Gastrocnemius medialis (tissue), 4 donors: ENCODE results near the gene TAF3. TPM values are rescaled to one million over a fixed set of nuclear protein-coding genes. Genes with fewer than 3 reads are reported as not detected.

Experiments
- ATAC-seq, 2 donors: fragments of 150-250 bp; one replicate each; pipeline ENCODE4 v1.9.1; 2016
- DNase-seq, 2 donors: peaks; one replicate each; pipeline ENCODE4 v3.0.0-alpha.2; 2019
- H3K27ac ChIP-seq, 4 donors: fragments of 200-600 bp; sonication (generic); 1 replicate in 1 of 4; 2 replicates in 3 of 4; pipeline ENCODE4 v1.5.1; 2016 to 2018; ENCODE audit warnings: mild to moderate bottlenecking in 2 of 4, moderate library complexity in 1 of 4
- H3K27me3 ChIP-seq, 3 donors: fragments of 200-600 bp; sonication (generic) in 2 of 3; 1 replicate in 1 of 3; 2 replicates in 2 of 3; pipeline versions ENCODE4 v1.5.1 to v1.6.0; 2016 to 2019; ENCODE audit warnings: mild to moderate bottlenecking in 1 of 3, moderate library complexity in 1 of 3
- H3K36me3 ChIP-seq, 2 donors: fragments of 200-600 bp; sonication (generic) in 1 of 2; one replicate each; pipeline ENCODE4 v1.5.1; 2017 to 2018
- H3K4me1 ChIP-seq, 2 donors: fragments of 200-600 bp; sonication (generic) in 1 of 2; one replicate each; pipeline ENCODE4 v1.5.1; 2016 to 2017; ENCODE audit warnings: mild to moderate bottlenecking in 2 of 2
- H3K4me3 ChIP-seq, 4 donors: fragments of 200-600 bp; sonication (generic) in 3 of 4; 1 replicate in 1 of 4; 2 replicates in 3 of 4; pipeline ENCODE4 v1.5.1; 2016 to 2019; ENCODE audit warnings: mild to moderate bottlenecking in 2 of 4
- H3K9me3 ChIP-seq, 3 donors: fragments of 200-600 bp; sonication (generic) in 2 of 3; 1 replicate in 1 of 3; 2 replicates in 2 of 3; pipeline ENCODE4 v1.5.1; 2016 to 2019
- CTCF ChIP-seq, 5 experiments: fragments of 450-650 bp in 3 of 5; fragments of 200-600 bp in 2 of 5; sonication (generic) in 2 of 5; IDR thresholded peaks in 4 of 5; conservative IDR thresholded peaks in 1 of 5; 1 replicate in 4 of 5; 2 replicates in 1 of 5; pipeline ENCODE4 v1.5.1; 2016 to 2019; ENCODE audit warnings: antibody characterized with exemption in 5 of 5, mild to moderate bottlenecking in 3 of 5, moderate library complexity in 3 of 5
- POLR2A ChIP-seq, 2 donors: fragments of 450-650 bp; IDR thresholded peaks; one replicate each; pipeline ENCODE4 v1.6.1; 2017; ENCODE audit warnings: antibody characterized with exemption in 2 of 2, mild to moderate bottlenecking in 2 of 2, moderate library complexity in 2 of 2
- in situ Hi-C, 4 donors: fragments of 200-750 bp; cut with MboI; loops; one replicate each; pipeline versions ENCODE4 v1.15.0 to v1.8.0; 2017; ENCODE audit warnings: low sequenced_read_pairs in 4 of 4
- intact Hi-C: fragments of 100-400 bp; cut with DNase I; formaldehyde crosslinking; loops from one replicate; pipeline ENCODE4 v1.15.1; 2023; ENCODE audit warnings: low total_unique reads
- total RNA-seq, 4 donors: library from RNA; depleted of rRNA; stranded (reverse); fragments of >200 nt; gene quantifications; one replicate each; pipeline versions ENCODE4 v1.1.0 to v1.2.3, GENCODE V29; 2016

TAF3 gene
- total RNA-seq, 4 donors from 2014 or later: 5.0 to 14.8 (median 9.6) TPM

GRCh38 chr10:7853890-7854289 is 35.6 kb downstream of the TAF3 start:
- in situ Hi-C loops: no loop called here

GRCh38 chr10:7855205-7855604 is 36.9 kb downstream of the TAF3 start:
- H3K4me3 ChIP-seq: no peak overlapping the region
- H3K9me3 ChIP-seq: no peaks in the 10 kb centered on the region
- ATAC-seq (no peak), DNase-seq (no peak)
- in situ Hi-C loops: no loop called here
- peaks cover 0 to 2% of the 10 kb centered on the region in 2 donors for H3K4me1 ChIP-seq
- intact Hi-C loops: no loop called here
- no peak overlapping the region for H3K27ac ChIP-seq
- H3K36me3 ChIP-seq: no peaks in the 10 kb centered on the region
- H3K27me3 ChIP-seq: no peaks in the 10 kb centered on the region
- TF ChIP-seq CTCF (IDR thresholded peaks at IDR 0.05 in 4 of 5, conservative IDR thresholded peaks at IDR 0.05 in 1 of 5) (no peak), POLR2A (IDR thresholded peaks at IDR 0.05) (no peak)

More at GRCh38 chr10:7853890-7854289, 35.6 kb downstream of the TAF3 start:
- Histone ChIP-seq H3K27ac (no peak overlapping the region), H3K4me3 (no peak overlapping the region), H3K36me3 (no peaks in the 10 kb centered on the region), H3K4me1 (peaks cover 0 to 3% of the 10 kb centered on the region in 2 donors), H3K9me3 (no peaks in the 10 kb centered on the region), H3K27me3 (no peaks in the 10 kb centered on the region)
- DNase-seq: no peak
- no peak for ATAC-seq
- intact Hi-C loops: no loop called here
- TF ChIP-seq POLR2A (IDR thresholded peaks at IDR 0.05): no peak
- TF ChIP-seq CTCF (IDR thresholded peaks at IDR 0.05 in 4 of 5, conservative IDR thresholded peaks at IDR 0.05 in 1 of 5): no peak

GRCh38 chr10:7856678-7857077 is 38.4 kb downstream of the TAF3 start:
- H3K27ac ChIP-seq: no peak overlapping the region
- TF ChIP-seq POLR2A (IDR thresholded peaks at IDR 0.05) (no peak), CTCF (IDR thresholded peaks at IDR 0.05 in 4 of 5, conservative IDR thresholded peaks at IDR 0.05 in 1 of 5) (no peak)
- H3K4me1 ChIP-seq: peaks cover 0 to 2% of the 10 kb centered on the region in 2 donors
- H3K27me3 ChIP-seq: no peaks in the 10 kb centered on the region
- in situ Hi-C loops: no loop called here
- H3K4me3 ChIP-seq: no peak overlapping the region
- intact Hi-C loops: no loop called here
- ATAC-seq (no peak), DNase-seq (no peak)
- H3K9me3 ChIP-seq: peaks cover 0 to 6% (median 3%) of the 10 kb centered on the region in 3 donors
- H3K36me3 ChIP-seq: no peaks in the 10 kb centered on the region

DNA sequence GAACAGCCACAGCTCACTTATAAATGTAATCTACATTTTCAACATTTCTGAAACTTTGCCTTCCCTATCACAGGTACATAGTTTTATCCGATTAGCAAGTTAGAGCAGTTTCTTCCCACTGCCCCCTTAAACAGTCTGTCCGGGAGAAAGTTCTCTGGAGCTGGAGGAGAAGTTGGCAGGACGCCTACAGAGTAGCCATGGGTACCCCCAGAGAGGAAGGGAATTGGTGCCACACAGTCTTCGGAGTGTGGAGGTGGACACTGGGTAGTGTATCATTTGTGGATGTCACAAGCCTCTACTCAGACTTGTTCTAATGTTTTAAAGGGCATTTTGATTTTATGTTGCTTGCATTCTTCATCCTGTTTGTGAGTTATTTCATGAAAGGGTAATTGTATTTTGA is 39.0 kb downstream of the TAF3 start:
- H3K4me3 ChIP-seq: no peak overlapping the region
- intact Hi-C loops: no loop called here
- H3K4me1 ChIP-seq: peaks cover 0 to 2% of the 10 kb centered on the region in 2 donors
- ATAC-seq: no peak
- in situ Hi-C loops: no loop called here
- no peak for DNase-seq
- H3K36me3 ChIP-seq: no peaks in the 10 kb centered on the region
- H3K27ac ChIP-seq: no peak overlapping the region
- H3K27me3 ChIP-seq: no peaks in the 10 kb centered on the region
- peaks cover 0 to 9% (median 3%) of the 10 kb centered on the region in 3 donors for H3K9me3 ChIP-seq
- TF ChIP-seq CTCF (IDR thresholded peaks at IDR 0.05 in 4 of 5, conservative IDR thresholded peaks at IDR 0.05 in 1 of 5) (no peak), POLR2A (IDR thresholded peaks at IDR 0.05) (no peak)

DNA sequence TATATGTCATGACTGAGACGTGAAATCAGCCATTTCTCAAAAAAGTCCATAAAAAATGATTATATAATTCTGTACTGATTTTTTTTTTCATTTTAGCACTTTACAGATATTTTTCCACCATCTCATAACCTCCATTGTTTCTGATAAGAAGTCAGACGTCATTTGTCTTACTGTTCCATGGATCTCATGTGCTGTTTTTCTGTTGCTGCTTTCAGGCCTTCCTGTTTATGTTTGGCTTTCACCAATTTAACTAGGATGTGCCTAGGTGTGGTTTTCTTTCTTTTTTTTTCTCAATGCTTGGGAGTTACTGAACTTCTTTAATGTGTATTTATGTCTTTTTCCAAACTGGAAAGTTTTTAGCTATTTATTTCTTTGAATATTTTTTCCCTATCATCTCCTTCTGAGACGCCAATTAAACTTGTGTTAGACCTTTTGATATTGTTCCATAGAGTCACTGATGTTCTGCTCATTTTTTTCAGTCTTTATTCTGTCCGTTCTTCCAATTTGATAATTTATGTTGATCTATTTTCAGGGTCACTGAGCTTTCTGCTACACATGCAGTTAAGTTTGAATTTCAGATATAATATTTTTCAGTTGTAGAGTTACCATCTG is 43.3 kb downstream of the TAF3 start:
- Histone ChIP-seq H3K4me1 (peaks cover 0 to 2% of the 10 kb centered on the region in 2 donors), H3K36me3 (no peaks in the 10 kb centered on the region), H3K27ac (no peak overlapping the region), H3K27me3 (no peaks in the 10 kb centered on the region), H3K4me3 (no peak overlapping the region), H3K9me3 (peaks cover 0 to 9% (median 3%) of the 10 kb centered on the region in 3 donors)
- no peak for TF ChIP-seq CTCF (IDR thresholded peaks at IDR 0.05 in 4 of 5, conservative IDR thresholded peaks at IDR 0.05 in 1 of 5)
- no peak for TF ChIP-seq POLR2A (IDR thresholded peaks at IDR 0.05)
- intact Hi-C loops: no loop called here
- in situ Hi-C loops: no loop called here
- DNase-seq (no peak), ATAC-seq (no peak)
